A673 (cell line): ENCODE results near the gene PRODH. TPM values are rescaled to one million over a fixed set of nuclear protein-coding genes. Genes with fewer than 3 reads are reported as not detected.

Experiments used
- BruUV-seq: library from RNA; stranded (reverse); fragments of 400-500 nt; replicated peaks from 2 replicates; lab custom pipeline; 2021; lab: Mats Ljungman, UMichigan
- CTCF ChIA-PET: fragments of 300-600 bp; sonication (Branson Sonifier 250); formaldehyde crosslinking; loops from one replicate; lab custom pipeline; 2022; ENCODE audit warnings: antibody characterized with exemption; lab: Charles Lee
- POLR2A ChIA-PET: fragments of 300-600 bp; sonication (Branson Sonifier 250); formaldehyde crosslinking; loops from one replicate; lab custom pipeline; 2022; ENCODE audit warnings: antibody characterized with exemption; ENCODE audit not compliant: low non-redundant PET; lab: Charles Lee
- DNase-seq: peaks from one replicate; pipeline ENCODE4 v3.0.0-alpha.2; 2015; ENCODE audit warnings: low spot score
- H3K27ac ChIP-seq: fragments of 200-600 bp; sonication (generic); 2 replicates; pipeline ENCODE4 v1.5.1; 2016; ENCODE audit warnings: mixed run types, low read depth, mild to moderate bottlenecking, mixed read lengths, antibody characterized with exemption, low read length; ENCODE audit not compliant: poor library complexity, severe bottlenecking
- H3K27me3 ChIP-seq: fragments of 200-600 bp; sonication (generic); replicated peaks from 2 replicates; pipeline ENCODE4 v1.6.1; 2017; ENCODE audit warnings: mixed run types, low read depth, mild to moderate bottlenecking, mixed read lengths, antibody characterized with exemption, low read length; ENCODE audit not compliant: insufficient read depth, poor library complexity
- H3K36me3 ChIP-seq: fragments of 200-600 bp; sonication (generic); 2 replicates; pipeline ENCODE4 v1.6.1; 2016; ENCODE audit warnings: mixed run types, mild to moderate bottlenecking, mixed read lengths, antibody characterized with exemption, low read length; ENCODE audit not compliant: insufficient read depth, poor library complexity, severe bottlenecking
- H3K4me1 ChIP-seq: fragments of 200-600 bp; sonication (generic); 2 replicates; pipeline ENCODE4 v1.6.1; 2017; ENCODE audit warnings: mixed run types, mild to moderate bottlenecking, mixed read lengths, antibody characterized with exemption, low read length; ENCODE audit not compliant: insufficient read depth, poor library complexity, severe bottlenecking
- H3K4me3 ChIP-seq: fragments of 200-600 bp; sonication (generic); 2 replicates; pipeline ENCODE4 v1.5.1; 2016; ENCODE audit warnings: low read depth, mixed run types, mild to moderate bottlenecking, mixed read lengths, low read length; ENCODE audit not compliant: poor library complexity, severe bottlenecking
- H3K9me3 ChIP-seq: fragments of 200-600 bp; sonication (generic); 2 replicates; pipeline ENCODE4 v1.6.1; 2016; ENCODE audit warnings: mixed run types, low read depth, mild to moderate bottlenecking, mixed read lengths, antibody characterized with exemption, low read length; ENCODE audit not compliant: poor library complexity, severe bottlenecking
- CTCF ChIP-seq: fragments of 300-800, 200-600 bp; sonication (generic); conservative IDR thresholded peaks from 2 replicates; pipeline ENCODE4 v1.5.1; 2017; ENCODE audit warnings: low read depth, mild to moderate bottlenecking, antibody characterized with exemption, low read length, moderate library complexity, mixed read lengths
- EZH2 ChIP-seq: fragments of 200-600 bp; sonication (generic); IDR thresholded peaks from 2 replicates; pipeline ENCODE4 v1.6.1; 2017; ENCODE audit warnings: borderline replicate concordance, low read depth, mild to moderate bottlenecking, mixed read lengths, antibody characterized with exemption, low read length; ENCODE audit not compliant: poor library complexity, severe bottlenecking
- intact Hi-C: fragments of 100-400 bp; cut with micrococcal nuclease; formaldehyde crosslinking; loops from one replicate; pipeline ENCODE4 v1.10.0; 2022; ENCODE audit not compliant: unreplicated experiment
- total RNA-seq: library from RNA; stranded (reverse); gene quantifications from 2 replicates; pipeline ENCODE4 v1.2.3, GENCODE V29; 2021

The PRODH gene
- total RNA-seq, 1 experiment from 2014 or later: 10.9 TPM

- ChIA-PET CTCF (no interaction called here), POLR2A (no interaction called here)
- intact Hi-C loops: no loop called here
- no peaks in the 10 kb centered on the region for H3K4me1 ChIP-seq
- no TSS peak for BruUV-seq
- H3K36me3 ChIP-seq: no peaks in the 10 kb centered on the region
- H3K9me3 ChIP-seq: no peaks in the 10 kb centered on the region
- TF ChIP-seq CTCF: no peak
- TF ChIP-seq EZH2: no peak
- no peak for DNase-seq
- H3K4me3 ChIP-seq: no peak overlapping the region
- H3K27ac ChIP-seq: no peak overlapping the region
- H3K27me3 ChIP-seq: no peaks in the 10 kb centered on the region
Observed at GRCh38 chr22:18931905-18932652, 4.0 kb downstream of the PRODH start.

GRCh38 chr22:18929459-18929858 is 6.6 kb downstream of the PRODH start:
- Histone ChIP-seq H3K4me3 (no peak overlapping the region), H3K9me3 (no peaks in the 10 kb centered on the region), H3K27me3 (no peaks in the 10 kb centered on the region), H3K4me1 (no peaks in the 10 kb centered on the region), H3K36me3 (no peaks in the 10 kb centered on the region), H3K27ac (no peak overlapping the region)
- intact Hi-C loops: no loop called here
- BruUV-seq: no TSS peak
- ChIA-PET CTCF (interaction anchor here (0.5 to 1.4 kb wide), 2 partner anchors 23 to 67 kb away, joined by 3 to 5 read pairs; partner anchors contain the start of gene DGCR6), POLR2A (no interaction called here)
- DNase-seq: no peak
- TF ChIP-seq EZH2: no peak

GRCh38 chr22:18927573-18927972 is 8.5 kb downstream of the PRODH start:
- ChIA-PET POLR2A (no interaction called here), CTCF (no interaction called here)

More at GRCh38 chr22:18927573-18927972, 8.5 kb downstream of the PRODH start:
- Histone ChIP-seq H3K4me1 (no peaks in the 10 kb centered on the region), H3K9me3 (no peaks in the 10 kb centered on the region), H3K4me3 (no peak overlapping the region), H3K27me3 (no peaks in the 10 kb centered on the region), H3K27ac (no peak overlapping the region), H3K36me3 (no peaks in the 10 kb centered on the region)
- no peak for DNase-seq
- no peak for TF ChIP-seq EZH2
- TF ChIP-seq CTCF: no peak
- intact Hi-C loops: no loop called here
- BruUV-seq: no TSS peak
